HCT116 (cell line): ENCODE measurements around the gene DNASE1L1. TPM values are rescaled to one million over a fixed set of nuclear protein-coding genes. Genes with fewer than 3 reads are reported as not detected.

ENCODE experiments used
- ATAC-seq: fragments of 200-7000 bp; cut with Tn5 transposase; 2 replicates; pipeline ENCODE4 v1.9.1; 2020; ENCODE audit warnings: mild to moderate bottlenecking, moderate library complexity
- BruUV-seq: library from RNA; stranded (reverse); fragments of 400-500 nt; replicated peaks from 2 replicates; lab custom pipeline; 2021; lab: Mats Ljungman, UMichigan
- CTCF ChIA-PET: fragments of 300-600 bp; sonication (Branson Sonifier 250); formaldehyde crosslinking; loops from one replicate; lab custom pipeline; 2021; ENCODE audit warnings: antibody characterized with exemption; lab: Charles Lee
- POLR2A ChIA-PET: fragments of 300-600, 350-600 bp; sonication (Branson Sonifier 250); formaldehyde crosslinking; loops from one replicate; lab custom pipeline; 2021; ENCODE audit warnings: antibody characterized with exemption; lab: Charles Lee
- RAD21 ChIA-PET, 2 experiments: fragments of 300-600 bp; sonication (Branson Sonifier 250); formaldehyde crosslinking; loops; one replicate each; lab custom pipeline; 2023; ENCODE audit warnings: low total read pairs in 2 of 2; ENCODE audit not compliant: uncharacterized antibody in 2 of 2, unreplicated experiment in 2 of 2, low non-redundant PET in 1 of 2; lab: Charles Lee
- DNase-seq: peaks from one replicate; pipeline ENCODE4 v3.0.0-alpha.2; 2010; ENCODE audit warnings: low read depth, low spot score
- H2AFZ ChIP-seq: fragments of 200-600 bp; shearing (Covaris generic), sonication (generic); 2 replicates; pipeline ENCODE4 v1.6.1; 2017; ENCODE audit warnings: low read depth, mixed run types, mixed read lengths, antibody characterized with exemption, low read length; ENCODE audit not compliant: poor library complexity, severe bottlenecking
- H3K27ac ChIP-seq: 2 replicates; pipeline ENCODE4 v1.5.1; 2012; ENCODE audit warnings: low read depth, low read length
- H3K27me3 ChIP-seq: fragments of 200-600 bp; sonication (generic); 2 replicates; pipeline ENCODE4 v1.6.1; 2016; ENCODE audit warnings: mixed run types, low read length, mixed read lengths; ENCODE audit not compliant: insufficient read depth
- H3K36me3 ChIP-seq, 2 experiments: fragments of 200-500 bp in 1 of 2; fragments of 200-600 bp in 1 of 2; sonication (Bioruptor generic) in 1 of 2; sonication (generic) in 1 of 2; 2 replicates each; pipeline versions ENCODE4 v1.5.1 to v1.6.1; 2014 to 2016; ENCODE audit warnings: low read length in 2 of 2, inconsistent platforms in 1 of 2, mixed read lengths in 1 of 2, mixed run types in 1 of 2; ENCODE audit not compliant: insufficient read depth in 2 of 2, control insufficient read depth in 1 of 2
- H3K4me1 ChIP-seq, 2 experiments: fragments of 200-600 bp in 1 of 2; sonication (generic) in 1 of 2; 2 replicates each; pipeline versions ENCODE4 v1.5.1 to v1.6.1; 2012 to 2017; ENCODE audit warnings: low read length in 2 of 2, inconsistent platforms in 1 of 2, mild to moderate bottlenecking in 1 of 2, mixed read lengths in 1 of 2, mixed run types in 1 of 2, moderate library complexity in 1 of 2; ENCODE audit not compliant: insufficient read depth in 2 of 2, control insufficient read depth in 1 of 2
- H3K4me2 ChIP-seq: fragments of 200-600 bp; sonication (generic); 2 replicates; pipeline ENCODE4 v1.6.1; 2017; ENCODE audit warnings: mixed run types, low read length, mixed read lengths
- H3K4me3 ChIP-seq, 2 experiments: fragments of 200-600 bp in 1 of 2; sonication (generic) in 1 of 2; replicated peaks in 1 of 2; 2 replicates each; pipeline ENCODE4 v1.5.1; 2011 to 2016; ENCODE audit warnings: low read length in 2 of 2, control low read depth in 1 of 2, low read depth in 1 of 2, mild to moderate bottlenecking in 1 of 2, mixed read lengths in 1 of 2, mixed run types in 1 of 2
- H3K79me2 ChIP-seq: fragments of 200-600 bp; sonication (generic); 2 replicates; pipeline ENCODE4 v1.6.1; 2017; ENCODE audit warnings: mild to moderate bottlenecking, mixed run types, low read length, moderate library complexity, mixed read lengths; ENCODE audit not compliant: insufficient read depth
- H3K9ac ChIP-seq: fragments of 200-600 bp; sonication (generic); 2 replicates; pipeline ENCODE4 v1.6.1; 2016; ENCODE audit warnings: low read length, mixed read lengths
- H3K9me2 ChIP-seq: fragments of 200-600 bp; sonication (generic), shearing (Covaris generic); 2 replicates; pipeline ENCODE4 v1.6.1; 2017; ENCODE audit warnings: mixed run types, mild to moderate bottlenecking, moderate library complexity; ENCODE audit not compliant: insufficient read depth
- H3K9me3 ChIP-seq, 2 experiments: fragments of 200-500 bp in 1 of 2; fragments of 200-600 bp in 1 of 2; sonication (Bioruptor generic) in 1 of 2; sonication (generic) in 1 of 2; 2 replicates each; pipeline ENCODE4 v1.6.1; 2014 to 2017; ENCODE audit warnings: low read length in 2 of 2, mixed read lengths in 2 of 2, inconsistent platforms in 1 of 2, low read depth in 1 of 2, mild to moderate bottlenecking in 1 of 2, mixed run types in 1 of 2, moderate library complexity in 1 of 2; ENCODE audit not compliant: control insufficient read depth in 1 of 2, insufficient read depth in 1 of 2
- H4K20me1 ChIP-seq: fragments of 200-600 bp; sonication (generic), shearing (Covaris generic); 2 replicates; pipeline ENCODE4 v1.6.1; 2017; ENCODE audit warnings: mixed run types, mild to moderate bottlenecking, moderate library complexity; ENCODE audit not compliant: insufficient read depth
- CBX3 ChIP-seq: IDR thresholded peaks from 2 replicates; pipeline ENCODE4 v1.6.1; 2012; ENCODE audit warnings: low read depth
- CEBPB ChIP-seq: IDR thresholded peaks from 2 replicates; pipeline ENCODE4 v1.6.1; 2012; ENCODE audit warnings: low read depth
- ELF1 ChIP-seq: IDR thresholded peaks from 2 replicates; pipeline ENCODE4 v1.6.1; 2012; ENCODE audit warnings: low read depth, borderline replicate concordance
- EZH2 ChIP-seq: fragments of 200-600 bp; sonication (generic); IDR thresholded peaks from 2 replicates; pipeline ENCODE4 v1.6.1; 2017; ENCODE audit warnings: antibody characterized with exemption, mixed run types
- EZH2phosphoT487 ChIP-seq: fragments of 200-600 bp; IDR thresholded peaks from 2 replicates; pipeline ENCODE4 v1.6.1; 2018; ENCODE audit warnings: antibody characterized with exemption, borderline replicate concordance
- FOSL1 ChIP-seq: IDR thresholded peaks from 2 replicates; pipeline ENCODE4 v1.6.1; 2012; ENCODE audit warnings: low read depth
- JUND ChIP-seq: IDR thresholded peaks from 2 replicates; pipeline ENCODE4 v1.6.1; 2012
- SIN3A ChIP-seq: IDR thresholded peaks from 2 replicates; pipeline ENCODE4 v1.6.1; 2012; ENCODE audit warnings: low read depth
- SP1 ChIP-seq: IDR thresholded peaks from 2 replicates; pipeline ENCODE4 v1.6.1; 2012; ENCODE audit warnings: low read depth
- SRF ChIP-seq: IDR thresholded peaks from 2 replicates; pipeline ENCODE4 v1.6.1; 2012; ENCODE audit warnings: low read depth
- YY1 ChIP-seq: IDR thresholded peaks from 2 replicates; pipeline ENCODE4 v1.6.1; 2011; ENCODE audit warnings: low read length, low read depth, moderate library complexity, mild to moderate bottlenecking; ENCODE audit not compliant: insufficient replicate concordance; ENCODE audit errors: extremely low read depth
- ZFX ChIP-seq: fragments of 450-650 bp; IDR thresholded peaks from 2 replicates; pipeline ENCODE4 v1.6.1; 2017
- ZNF274 ChIP-seq: fragments of 200-500 bp; sonication (Bioruptor generic); IDR thresholded peaks from 2 replicates; pipeline ENCODE4 v1.6.1; 2014; ENCODE audit warnings: mild to moderate bottlenecking, low read depth, low read length, inconsistent platforms
- intact Hi-C: fragments of 100-400 bp; cut with micrococcal nuclease; formaldehyde crosslinking; loops from 2 replicates; pipeline ENCODE4 v1.10.0; 2022
- total RNA-seq: library from RNA; stranded (reverse); gene quantifications from one replicate; pipeline ENCODE4 v1.2.1, GENCODE V29; 2021; ENCODE audit not compliant: unreplicated experiment
- TF ChIP-seq, protein P1 (sequence below): IDR thresholded peaks from 2 replicates; pipeline ENCODE4 v1.6.1; 2011; ENCODE audit warnings: mild to moderate bottlenecking, low read length, moderate library complexity; ENCODE audit not compliant: insufficient replicate concordance; ENCODE audit errors: extremely low read depth
- TF ChIP-seq, protein P2 (sequence below): IDR thresholded peaks from 2 replicates; pipeline ENCODE4 v1.6.1; 2012
- TF ChIP-seq, protein P3 (sequence below): IDR thresholded peaks from 2 replicates; pipeline ENCODE4 v1.6.1; 2012

DNASE1L1 gene
- total RNA-seq, 1 experiment from 2014 or later: 16.5 TPM

DNA sequence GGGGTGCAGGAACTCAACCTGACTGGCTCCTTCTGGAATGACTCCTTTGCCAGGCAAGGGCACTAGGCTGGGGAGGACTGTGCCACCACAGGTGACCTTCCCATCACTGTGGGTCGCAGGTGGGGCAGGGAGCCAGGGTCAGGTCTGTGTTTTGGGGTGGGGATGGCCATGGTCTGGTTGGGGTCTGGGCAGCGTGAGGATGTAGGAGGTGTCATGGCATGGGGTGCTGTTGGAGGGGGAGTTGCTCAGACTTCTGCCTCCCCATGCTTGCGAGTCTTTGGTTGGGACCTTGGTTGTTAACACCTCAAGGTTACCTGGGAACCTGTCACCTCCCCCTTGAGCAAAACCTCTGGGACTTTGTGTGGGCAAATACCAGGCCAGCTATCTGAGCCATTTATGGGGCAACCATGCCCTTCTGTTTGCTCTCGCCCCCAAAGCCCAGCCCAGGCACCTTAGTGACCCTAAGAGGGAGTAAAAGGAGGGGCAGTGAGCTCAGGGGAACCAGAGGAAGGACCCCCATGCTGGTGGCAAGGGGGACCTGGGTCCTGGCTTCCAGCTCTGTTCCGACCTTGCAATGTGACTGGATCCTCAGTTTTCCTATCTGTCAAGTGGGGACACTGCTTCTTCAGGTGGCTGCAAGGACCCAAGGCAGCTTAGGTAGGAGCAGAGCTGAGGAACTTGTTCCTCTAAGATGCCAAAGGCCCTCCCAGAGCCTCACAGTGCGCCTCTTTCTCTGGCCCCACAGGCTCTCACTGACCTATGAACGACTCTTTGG is 25.5 kb upstream of the DNASE1L1 start:
- POLR2A ChIA-PET: no interaction called here
- no peaks in the 10 kb centered on the region for H3K36me3 ChIP-seq
- H3K4me2 ChIP-seq: no peak overlapping the region
- H3K9me2 ChIP-seq: no peaks in the 10 kb centered on the region
- H3K4me1 ChIP-seq: peaks cover 3 to 15% of the 10 kb centered on the region in 2 experiments; a peak in 3 of 4 replicates
- RAD21 ChIA-PET: interaction anchor here in 1 of 2 experiments (0.5 kb wide), 1 partner anchor 20 kb away, joined by 3 read pairs; no protein-coding TSS in a partner anchor
- ATAC-seq (no peak), DNase-seq (no peak)
- CTCF ChIA-PET: no interaction called here
- H3K27me3 ChIP-seq: no peaks in the 10 kb centered on the region
- TF ChIP-seq CBX3 (no peak), ELF1 (no peak), SRF (no peak), SP1 (no peak)
- no peak overlapping the region for H2AFZ ChIP-seq
- intact Hi-C loops: no loop called here
- no TSS peak for BruUV-seq
- H4K20me1 ChIP-seq: no peaks in the 10 kb centered on the region
- H3K9ac ChIP-seq: no peak overlapping the region
- no peak overlapping the region for H3K27ac ChIP-seq
- peaks cover 23% of the 10 kb centered on the region for H3K79me2 ChIP-seq
- H3K4me3 ChIP-seq: no peak overlapping the region
- no peaks in the 10 kb centered on the region for H3K9me3 ChIP-seq

DNA sequence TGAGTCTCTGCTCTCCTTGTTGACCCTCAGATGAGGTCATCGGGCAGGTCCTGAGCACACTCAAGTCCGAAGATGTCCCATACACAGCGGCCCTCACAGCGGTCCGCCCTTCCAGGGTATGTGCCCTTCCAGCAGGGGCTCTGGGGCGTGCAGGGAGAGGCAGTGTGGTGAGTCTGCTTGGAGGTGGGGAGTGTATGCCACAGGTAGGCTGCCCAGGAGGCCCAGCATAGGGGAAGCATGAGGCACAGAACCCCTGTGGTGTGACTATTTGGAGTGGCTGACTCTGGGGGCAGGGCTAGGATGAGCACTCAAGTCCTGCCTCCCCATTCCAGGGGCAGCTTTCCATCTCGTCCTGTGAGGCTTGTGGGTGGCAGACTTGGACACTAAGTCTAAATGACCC is 24.6 kb upstream of the DNASE1L1 start:
- POLR2A ChIA-PET: no interaction called here
- no peak for ATAC-seq
- Histone ChIP-seq H3K27me3 (no peaks in the 10 kb centered on the region), H3K4me3 (no peak overlapping the region), H3K9ac (no peak overlapping the region), H3K79me2 (peaks cover 19% of the 10 kb centered on the region), H3K4me2 (no peak overlapping the region), H3K4me1 (peaks cover 3 to 21% of the 10 kb centered on the region in 2 experiments; a peak in 3 of 4 replicates), H2AFZ (no peak overlapping the region), H3K9me3 (no peaks in the 10 kb centered on the region), H4K20me1 (no peaks in the 10 kb centered on the region), H3K36me3 (no peaks in the 10 kb centered on the region), H3K9me2 (no peaks in the 10 kb centered on the region), H3K27ac (no peak overlapping the region)
- CTCF ChIA-PET: no interaction called here
- RAD21 ChIA-PET: no interaction called here
- intact Hi-C loops: no loop called here
- DNase-seq: no peak
- no TSS peak for BruUV-seq
- TF ChIP-seq, protein P1, sequence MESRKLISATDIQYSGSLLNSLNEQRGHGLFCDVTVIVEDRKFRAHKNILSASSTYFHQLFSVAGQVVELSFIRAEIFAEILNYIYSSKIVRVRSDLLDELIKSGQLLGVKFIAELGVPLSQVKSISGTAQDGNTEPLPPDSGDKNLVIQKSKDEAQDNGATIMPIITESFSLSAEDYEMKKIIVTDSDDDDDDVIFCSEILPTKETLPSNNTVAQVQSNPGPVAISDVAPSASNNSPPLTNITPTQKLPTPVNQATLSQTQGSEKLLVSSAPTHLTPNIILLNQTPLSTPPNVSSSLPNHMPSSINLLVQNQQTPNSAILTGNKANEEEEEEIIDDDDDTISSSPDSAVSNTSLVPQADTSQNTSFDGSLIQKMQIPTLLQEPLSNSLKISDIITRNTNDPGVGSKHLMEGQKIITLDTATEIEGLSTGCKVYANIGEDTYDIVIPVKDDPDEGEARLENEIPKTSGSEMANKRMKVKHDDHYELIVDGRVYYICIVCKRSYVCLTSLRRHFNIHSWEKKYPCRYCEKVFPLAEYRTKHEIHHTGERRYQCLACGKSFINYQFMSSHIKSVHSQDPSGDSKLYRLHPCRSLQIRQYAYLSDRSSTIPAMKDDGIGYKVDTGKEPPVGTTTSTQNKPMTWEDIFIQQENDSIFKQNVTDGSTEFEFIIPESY: no peak
- no peak for TF ChIP-seq EZH2
- TF ChIP-seq, protein P2, sequence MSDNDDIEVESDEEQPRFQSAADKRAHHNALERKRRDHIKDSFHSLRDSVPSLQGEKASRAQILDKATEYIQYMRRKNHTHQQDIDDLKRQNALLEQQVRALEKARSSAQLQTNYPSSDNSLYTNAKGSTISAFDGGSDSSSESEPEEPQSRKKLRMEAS: no peak
- no peak for TF ChIP-seq SIN3A
- TF ChIP-seq ELF1: no peak
- TF ChIP-seq YY1: no peak
- TF ChIP-seq, protein P3, sequence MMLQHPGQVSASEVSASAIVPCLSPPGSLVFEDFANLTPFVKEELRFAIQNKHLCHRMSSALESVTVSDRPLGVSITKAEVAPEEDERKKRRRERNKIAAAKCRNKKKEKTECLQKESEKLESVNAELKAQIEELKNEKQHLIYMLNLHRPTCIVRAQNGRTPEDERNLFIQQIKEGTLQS: no peak
- no peak for TF ChIP-seq EZH2phosphoT487
- TF ChIP-seq CBX3: no peak
- TF ChIP-seq FOSL1: no peak
- TF ChIP-seq ZFX: no peak
- TF ChIP-seq CEBPB: no peak
- TF ChIP-seq SRF: no peak
- no peak for TF ChIP-seq ZNF274
- no peak for TF ChIP-seq JUND
